ENCODE measurements around the gene HMGN2.
A peak's percentile ranks its signal among the peaks of the same experiment; 100 is the strongest.
"Not testable (repeated sequence)": the region's sequence is repeated elsewhere in the genome, so short reads cannot be mapped to it uniquely, and the experiment has no call there.

Gene HMGN2

DNA sequence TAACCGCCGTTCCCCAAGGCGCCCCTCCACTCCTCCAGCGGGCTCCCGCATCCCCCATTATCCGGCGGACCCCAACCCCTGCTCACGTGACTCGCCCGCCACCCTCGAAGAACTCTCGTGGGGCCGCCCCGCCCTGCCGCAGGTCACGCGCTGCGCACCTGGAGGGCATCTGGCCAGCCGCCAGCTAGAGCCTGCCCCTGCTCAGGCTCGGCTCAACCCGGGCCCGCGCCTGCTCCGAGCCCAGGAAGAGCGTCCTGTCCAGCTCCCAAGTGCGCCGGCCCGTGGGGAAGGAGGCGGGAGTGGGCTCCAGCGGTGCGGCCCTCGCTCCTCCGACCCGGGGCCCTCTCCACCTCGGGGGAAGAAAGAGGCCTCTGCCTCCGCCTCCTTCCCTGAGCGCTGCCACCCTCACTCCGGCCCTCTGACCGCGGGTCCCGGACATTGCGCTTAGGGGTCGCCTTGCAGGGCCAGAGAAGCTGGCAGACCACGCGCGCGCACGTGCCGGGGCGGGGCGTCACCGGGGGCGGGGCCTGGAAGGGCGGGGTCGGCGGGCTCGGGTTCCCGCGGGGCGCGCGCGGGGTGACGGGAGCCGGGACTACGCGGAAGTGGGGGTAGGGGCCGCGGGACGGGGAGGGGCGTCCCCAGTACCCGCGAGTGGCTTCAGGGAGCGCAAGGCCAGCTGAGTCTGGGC lies 28.4 kb downstream of the HMGN2 start:
- no peaks in the 10 kb centered on the region for H3K27me3 ChIP-seq (ENCODE audit: low read length)
- H3K9me2 ChIP-seq (replicated peaks; ENCODE audit: insufficient read depth, low read length): no peaks in the 10 kb centered on the region
- peak overlapping the region; percentile 83 for H3K4me3 ChIP-seq (ENCODE audit: insufficient read depth, low read length, poor library complexity, severe bottlenecking)
- H3K27ac ChIP-seq (ENCODE audit: low read depth, low read length): peak overlapping the region; percentile 89
- no peaks in the 10 kb centered on the region for H3K36me3 ChIP-seq (ENCODE audit: low read length)
- peaks cover 21% of the 10 kb centered on the region for H3F3A ChIP-seq (ENCODE audit: insufficient read depth)
- H3K9ac ChIP-seq (ENCODE audit: low read length): peak overlapping the region; percentile 96
- TF ChIP-seq, protein P1, sequence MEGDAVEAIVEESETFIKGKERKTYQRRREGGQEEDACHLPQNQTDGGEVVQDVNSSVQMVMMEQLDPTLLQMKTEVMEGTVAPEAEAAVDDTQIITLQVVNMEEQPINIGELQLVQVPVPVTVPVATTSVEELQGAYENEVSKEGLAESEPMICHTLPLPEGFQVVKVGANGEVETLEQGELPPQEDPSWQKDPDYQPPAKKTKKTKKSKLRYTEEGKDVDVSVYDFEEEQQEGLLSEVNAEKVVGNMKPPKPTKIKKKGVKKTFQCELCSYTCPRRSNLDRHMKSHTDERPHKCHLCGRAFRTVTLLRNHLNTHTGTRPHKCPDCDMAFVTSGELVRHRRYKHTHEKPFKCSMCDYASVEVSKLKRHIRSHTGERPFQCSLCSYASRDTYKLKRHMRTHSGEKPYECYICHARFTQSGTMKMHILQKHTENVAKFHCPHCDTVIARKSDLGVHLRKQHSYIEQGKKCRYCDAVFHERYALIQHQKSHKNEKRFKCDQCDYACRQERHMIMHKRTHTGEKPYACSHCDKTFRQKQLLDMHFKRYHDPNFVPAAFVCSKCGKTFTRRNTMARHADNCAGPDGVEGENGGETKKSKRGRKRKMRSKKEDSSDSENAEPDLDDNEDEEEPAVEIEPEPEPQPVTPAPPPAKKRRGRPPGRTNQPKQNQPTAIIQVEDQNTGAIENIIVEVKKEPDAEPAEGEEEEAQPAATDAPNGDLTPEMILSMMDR (IDR thresholded peaks at IDR 0.05; ENCODE audit: insufficient read depth, low read length, poor library complexity, severe bottlenecking): no peak
- TF ChIP-seq EZH2phosphoT487 (conservative IDR thresholded peaks at IDR 0.05; ENCODE audit: low read length): no peak
- peak overlapping the region; percentile 58 for H2AFZ ChIP-seq (ENCODE audit: low read depth, low read length, severe bottlenecking)
- no peaks in the 10 kb centered on the region for H3K79me2 ChIP-seq (ENCODE audit: insufficient read depth, low read length)
- H3K9me3 ChIP-seq (ENCODE audit: insufficient read depth, low read length): no peaks in the 10 kb centered on the region
- H4K20me1 ChIP-seq (ENCODE audit: low read depth, low read length): no peaks in the 10 kb centered on the region
- peak overlapping the region; percentile 96 for H3K4me2 ChIP-seq (ENCODE audit: low read depth, low read length, poor library complexity, severe bottlenecking)

DNA sequence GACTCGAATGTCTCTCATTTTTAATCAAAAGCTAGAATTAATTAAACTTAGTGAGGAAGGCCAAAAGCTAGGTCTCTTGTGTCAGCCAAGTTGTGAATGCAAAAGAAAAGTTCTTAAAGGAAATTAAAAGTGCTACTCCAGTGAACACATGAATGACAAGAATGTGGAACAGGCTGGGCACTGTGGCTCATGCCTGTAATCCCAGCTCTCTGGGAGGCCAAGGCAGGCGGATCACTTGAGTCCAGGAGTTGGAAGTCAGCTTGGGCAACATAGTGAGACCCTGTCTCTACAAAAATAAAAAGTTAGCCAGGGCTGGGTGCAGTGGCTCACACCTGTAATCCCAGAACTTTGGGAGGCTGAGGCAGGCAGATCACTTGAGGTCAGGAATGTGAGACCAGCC lies 38.5 kb downstream of the HMGN2 start:
- H3K9ac ChIP-seq (ENCODE audit: low read length); H3K27ac ChIP-seq (ENCODE audit: low read depth, low read length); H2AFZ ChIP-seq (ENCODE audit: low read depth, low read length, severe bottlenecking); H3K9me3 ChIP-seq (ENCODE audit: insufficient read depth, low read length); H3K4me3 ChIP-seq (ENCODE audit: insufficient read depth, low read length, poor library complexity, severe bottlenecking); H3K27me3 ChIP-seq (ENCODE audit: low read length); H3K4me2 ChIP-seq (ENCODE audit: low read depth, low read length, poor library complexity, severe bottlenecking); H4K20me1 ChIP-seq (ENCODE audit: low read depth, low read length); H3K36me3 ChIP-seq (ENCODE audit: low read length); H3F3A ChIP-seq (ENCODE audit: insufficient read depth); H3K79me2 ChIP-seq (ENCODE audit: insufficient read depth, low read length); H3K9me2 ChIP-seq (replicated peaks; ENCODE audit: insufficient read depth, low read length): not testable (repeated sequence)

DNA sequence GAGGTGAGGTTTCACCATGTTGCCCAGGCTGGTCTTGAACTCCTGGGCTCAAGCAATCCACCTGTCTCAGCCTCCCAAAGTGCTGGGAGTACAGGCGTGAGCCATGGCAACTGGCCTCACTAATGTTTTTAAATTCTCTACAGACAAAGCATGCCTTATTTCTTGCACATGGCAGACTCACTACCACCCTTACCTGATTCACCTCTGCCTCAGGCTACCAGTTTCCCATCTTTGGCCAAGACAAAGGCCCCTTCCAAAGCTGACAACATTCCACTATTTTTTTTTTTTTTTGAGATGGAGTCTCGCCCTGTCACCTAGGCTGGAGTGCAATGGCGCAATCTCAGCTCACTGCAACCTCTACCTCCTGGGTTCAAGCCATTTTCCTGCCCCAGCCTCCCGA lies 43.6 kb downstream of the HMGN2 start:
- H3K4me2 ChIP-seq (ENCODE audit: low read depth, low read length, poor library complexity, severe bottlenecking); H3F3A ChIP-seq (ENCODE audit: insufficient read depth); H4K20me1 ChIP-seq (ENCODE audit: low read depth, low read length); H3K9me3 ChIP-seq (ENCODE audit: insufficient read depth, low read length); H3K9ac ChIP-seq (ENCODE audit: low read length); H2AFZ ChIP-seq (ENCODE audit: low read depth, low read length, severe bottlenecking); H3K9me2 ChIP-seq (replicated peaks; ENCODE audit: insufficient read depth, low read length); H3K27ac ChIP-seq (ENCODE audit: low read depth, low read length); H3K36me3 ChIP-seq (ENCODE audit: low read length); H3K79me2 ChIP-seq (ENCODE audit: insufficient read depth, low read length); H3K27me3 ChIP-seq (ENCODE audit: low read length); H3K4me3 ChIP-seq (ENCODE audit: insufficient read depth, low read length, poor library complexity, severe bottlenecking): not testable (repeated sequence)

DNA sequence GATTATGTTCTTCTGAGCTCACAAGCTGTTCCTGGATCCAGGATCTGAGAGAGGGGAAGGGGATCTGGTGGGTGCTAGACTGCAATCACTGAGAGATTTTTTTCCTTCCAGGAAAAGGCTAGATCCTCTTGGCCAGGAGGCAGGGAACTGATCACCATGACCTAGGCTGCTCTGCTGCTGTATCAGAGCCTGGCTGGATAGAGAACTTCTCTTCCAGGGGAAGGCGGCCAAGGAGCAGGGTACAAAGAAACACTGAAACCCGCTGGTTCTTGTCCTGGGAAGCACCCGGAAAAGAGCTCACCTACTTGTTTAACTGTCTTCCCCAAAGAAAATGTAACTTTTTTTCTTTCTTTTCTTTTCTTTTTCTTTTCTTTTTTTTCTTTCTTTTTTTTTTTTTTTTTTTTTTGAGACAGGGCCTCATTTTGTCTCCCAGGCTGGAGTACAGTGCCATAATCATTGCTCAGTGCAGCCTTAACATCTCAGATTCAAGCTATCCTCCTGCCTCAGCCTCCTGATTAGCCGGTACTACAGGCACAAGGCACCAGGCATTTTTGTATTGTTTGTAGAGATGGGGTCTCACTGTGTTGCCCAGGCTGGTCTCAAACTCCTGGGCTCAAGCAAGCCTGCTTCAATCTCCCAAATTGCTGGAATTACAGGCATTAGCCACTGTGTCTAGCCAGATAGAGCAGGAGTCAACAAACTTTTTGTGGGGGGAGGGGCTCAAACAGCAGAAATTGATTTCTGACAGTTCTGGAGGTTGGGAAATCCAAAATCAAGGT lies 44.9 kb downstream of the HMGN2 start:
- H3K79me2 ChIP-seq (ENCODE audit: insufficient read depth, low read length): no peaks in the 10 kb centered on the region
- H4K20me1 ChIP-seq (ENCODE audit: low read depth, low read length): no peaks in the 10 kb centered on the region
- no peak overlapping the region for H3K4me2 ChIP-seq (ENCODE audit: low read depth, low read length, poor library complexity, severe bottlenecking)
- no peaks in the 10 kb centered on the region for H3F3A ChIP-seq (ENCODE audit: insufficient read depth)
- no peaks in the 10 kb centered on the region for H3K9me3 ChIP-seq (ENCODE audit: insufficient read depth, low read length)
- no peak overlapping the region for H3K9ac ChIP-seq (ENCODE audit: low read length)
- no peak overlapping the region for H2AFZ ChIP-seq (ENCODE audit: low read depth, low read length, severe bottlenecking)
- H3K36me3 ChIP-seq (ENCODE audit: low read length): no peaks in the 10 kb centered on the region
- TF ChIP-seq EZH2phosphoT487 (conservative IDR thresholded peaks at IDR 0.05; ENCODE audit: low read length): no peak
- TF ChIP-seq, protein P1 (IDR thresholded peaks at IDR 0.05; ENCODE audit: insufficient read depth, low read length, poor library complexity, severe bottlenecking): no peak
- no peaks in the 10 kb centered on the region for H3K9me2 ChIP-seq (replicated peaks; ENCODE audit: insufficient read depth, low read length)
- no peak overlapping the region for H3K27ac ChIP-seq (ENCODE audit: low read depth, low read length)
- no peak overlapping the region for H3K4me3 ChIP-seq (ENCODE audit: insufficient read depth, low read length, poor library complexity, severe bottlenecking)
- H3K27me3 ChIP-seq (ENCODE audit: low read length): no peaks in the 10 kb centered on the region

All from SU-DHL-6 (cell line).